ENCODE results near the gene SUGP1. TPM values are rescaled to one million over a fixed set of nuclear protein-coding genes. Genes with fewer than 3 reads are reported as not detected.

The SUGP1 gene
- total RNA-seq, 6 experiments from 2014 or later, result 19.7 to 25.9 (median 23.6) TPM

DNA sequence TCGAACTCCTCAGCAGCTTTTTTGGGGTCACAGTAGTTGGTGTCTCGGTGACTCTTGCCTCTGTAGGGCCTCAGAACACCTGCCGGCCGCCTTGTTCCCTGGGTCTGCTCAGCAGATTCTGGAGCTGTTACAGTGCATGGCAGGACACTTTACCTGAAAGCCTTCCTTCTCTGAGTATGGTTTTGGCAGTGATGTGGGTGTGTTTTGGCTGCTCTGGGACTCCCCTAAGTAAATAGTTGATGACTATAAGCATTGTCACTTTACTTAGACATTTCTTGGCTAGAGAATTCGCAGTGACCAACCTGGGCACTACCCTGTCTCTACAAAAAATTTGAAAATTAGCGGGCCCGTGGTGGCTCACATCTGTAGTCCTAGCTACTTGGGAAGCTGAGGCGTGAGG, 7.4 kb upstream of the SUGP1 start:
- H3K9me3 ChIP-seq, result no peaks in the 10 kb centered on the region
- no peak for TF ChIP-seq POLR2A (IDR thresholded peaks at IDR 0.05)
- TF ChIP-seq, protein P1, sequence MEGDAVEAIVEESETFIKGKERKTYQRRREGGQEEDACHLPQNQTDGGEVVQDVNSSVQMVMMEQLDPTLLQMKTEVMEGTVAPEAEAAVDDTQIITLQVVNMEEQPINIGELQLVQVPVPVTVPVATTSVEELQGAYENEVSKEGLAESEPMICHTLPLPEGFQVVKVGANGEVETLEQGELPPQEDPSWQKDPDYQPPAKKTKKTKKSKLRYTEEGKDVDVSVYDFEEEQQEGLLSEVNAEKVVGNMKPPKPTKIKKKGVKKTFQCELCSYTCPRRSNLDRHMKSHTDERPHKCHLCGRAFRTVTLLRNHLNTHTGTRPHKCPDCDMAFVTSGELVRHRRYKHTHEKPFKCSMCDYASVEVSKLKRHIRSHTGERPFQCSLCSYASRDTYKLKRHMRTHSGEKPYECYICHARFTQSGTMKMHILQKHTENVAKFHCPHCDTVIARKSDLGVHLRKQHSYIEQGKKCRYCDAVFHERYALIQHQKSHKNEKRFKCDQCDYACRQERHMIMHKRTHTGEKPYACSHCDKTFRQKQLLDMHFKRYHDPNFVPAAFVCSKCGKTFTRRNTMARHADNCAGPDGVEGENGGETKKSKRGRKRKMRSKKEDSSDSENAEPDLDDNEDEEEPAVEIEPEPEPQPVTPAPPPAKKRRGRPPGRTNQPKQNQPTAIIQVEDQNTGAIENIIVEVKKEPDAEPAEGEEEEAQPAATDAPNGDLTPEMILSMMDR (IDR thresholded peaks at IDR 0.05), result no peak
- no peak overlapping the region for H3K27ac ChIP-seq
- H3K27me3 ChIP-seq, result no peaks in the 10 kb centered on the region
- intact Hi-C loops (cut with DNase I), result no loop called here
- 92% methylated on average over 6 of the region's 8 CpGs for WGBS (ENCODE audit: insufficient coverage, low coverage, low lambda C conversion rate, missing lambda C conversion rate)
- peaks cover 0 to under 1% (median 0%) of the 10 kb centered on the region in 4 donors for H3K4me1 ChIP-seq
- no peak overlapping the region for H3K4me3 ChIP-seq
- DNase-seq (no peak), ATAC-seq (no peak)
- peaks cover 0 to 48% (median 12%) of the 10 kb centered on the region in 4 donors for H3K36me3 ChIP-seq

DNA sequence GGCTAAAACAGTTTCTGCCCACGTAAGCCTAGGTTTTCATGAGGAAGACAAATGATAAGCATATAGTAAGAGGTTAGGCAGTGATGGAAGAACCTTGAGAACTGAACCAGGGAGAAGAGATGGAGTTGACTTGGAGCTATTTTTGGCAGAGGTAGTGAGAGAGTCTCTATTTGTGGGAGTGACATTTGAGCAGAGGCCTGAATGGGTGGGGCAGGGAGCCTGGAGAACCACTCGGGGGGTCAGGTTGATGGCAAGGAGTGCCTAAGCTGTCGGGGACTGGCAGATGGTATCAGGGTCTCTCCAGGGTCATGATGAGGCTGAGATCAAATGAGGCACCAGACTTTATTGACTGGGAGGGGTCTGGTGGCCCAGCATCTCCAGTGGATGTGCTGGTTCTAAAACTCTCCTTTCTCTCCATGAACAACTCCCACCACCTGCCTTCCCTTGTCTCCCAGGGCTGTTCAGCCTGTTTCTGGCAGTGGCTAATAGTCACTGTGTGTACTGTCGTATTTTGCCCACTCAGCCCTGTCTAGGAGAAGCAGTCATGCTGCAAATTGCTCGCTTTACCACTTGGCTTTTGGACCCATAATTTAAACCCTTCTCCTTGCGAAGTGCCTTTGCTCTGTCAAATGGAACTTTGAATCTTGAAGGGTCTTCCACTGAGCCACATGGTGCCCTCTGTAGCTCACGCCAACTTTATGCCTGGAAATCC, 3.9 kb upstream of the SUGP1 start:
- no peak overlapping the region for H3K27ac ChIP-seq
- no peak for DNase-seq
- H3K4me3 ChIP-seq, result no peak overlapping the region
- TF ChIP-seq, protein P1 (IDR thresholded peaks at IDR 0.05), result no peak
- no peak for TF ChIP-seq POLR2A (IDR thresholded peaks at IDR 0.05)
- H3K9me3 ChIP-seq, result no peaks in the 10 kb centered on the region
- H3K36me3 ChIP-seq, result peaks cover 0 to 36% (median 8%) of the 10 kb centered on the region in 4 donors
- ATAC-seq, result no peak
- peaks cover 0 to 20% (median 5%) of the 10 kb centered on the region in 4 donors for H3K4me1 ChIP-seq
- intact Hi-C loops (cut with DNase I), result no loop called here
- no peaks in the 10 kb centered on the region for H3K27me3 ChIP-seq
- WGBS (ENCODE audit: insufficient coverage, low coverage, low lambda C conversion rate, missing lambda C conversion rate), result 91% methylated on average over 7 of the region's 7 CpGs

DNA sequence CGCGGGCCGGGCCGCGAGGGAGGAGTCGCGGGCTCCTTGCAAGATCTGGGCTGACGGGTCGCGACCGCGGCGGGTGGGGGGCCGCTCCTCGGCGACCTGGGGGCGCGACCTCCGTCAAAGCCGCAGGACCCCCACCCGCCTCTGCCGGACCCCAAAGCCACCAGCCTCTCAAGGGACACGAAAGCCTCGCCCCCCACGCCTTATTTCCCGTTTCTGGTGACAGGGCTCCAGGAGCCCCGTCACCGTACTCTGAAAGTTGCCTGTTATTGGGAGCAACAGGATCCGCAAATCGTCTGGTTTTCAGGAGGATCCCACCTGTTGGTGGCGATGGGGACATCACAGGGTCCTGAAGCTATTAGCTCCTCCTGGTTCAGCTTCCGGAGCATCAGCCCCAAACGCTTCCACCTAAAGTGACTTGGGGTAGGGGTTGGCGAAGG, 850 bp upstream of the SUGP1 start:
- no peak for DNase-seq
- Histone ChIP-seq H3K36me3 (peaks cover 0 to 28% (median 9%) of the 10 kb centered on the region in 4 donors), H3K4me3 (peak overlapping the region; percentile 98 to 100 (median 99)), H3K9me3 (no peaks in the 10 kb centered on the region), H3K4me1 (peaks cover 0 to 25% (median 5%) of the 10 kb centered on the region in 4 donors), H3K27ac (peak overlapping the region; percentile 84 to 88 (median 88)), H3K27me3 (no peaks in the 10 kb centered on the region)
- ATAC-seq, result peak in 2 of 4 donors; percentile 3
- WGBS (ENCODE audit: insufficient coverage, low coverage, low lambda C conversion rate, missing lambda C conversion rate), result 4% methylated on average over 4 of the region's 34 CpGs
- intact Hi-C loops (cut with DNase I), result no loop called here
- TF ChIP-seq, protein P1 (IDR thresholded peaks at IDR 0.05), result no peak
- TF ChIP-seq POLR2A (IDR thresholded peaks at IDR 0.05), result no peak

DNA sequence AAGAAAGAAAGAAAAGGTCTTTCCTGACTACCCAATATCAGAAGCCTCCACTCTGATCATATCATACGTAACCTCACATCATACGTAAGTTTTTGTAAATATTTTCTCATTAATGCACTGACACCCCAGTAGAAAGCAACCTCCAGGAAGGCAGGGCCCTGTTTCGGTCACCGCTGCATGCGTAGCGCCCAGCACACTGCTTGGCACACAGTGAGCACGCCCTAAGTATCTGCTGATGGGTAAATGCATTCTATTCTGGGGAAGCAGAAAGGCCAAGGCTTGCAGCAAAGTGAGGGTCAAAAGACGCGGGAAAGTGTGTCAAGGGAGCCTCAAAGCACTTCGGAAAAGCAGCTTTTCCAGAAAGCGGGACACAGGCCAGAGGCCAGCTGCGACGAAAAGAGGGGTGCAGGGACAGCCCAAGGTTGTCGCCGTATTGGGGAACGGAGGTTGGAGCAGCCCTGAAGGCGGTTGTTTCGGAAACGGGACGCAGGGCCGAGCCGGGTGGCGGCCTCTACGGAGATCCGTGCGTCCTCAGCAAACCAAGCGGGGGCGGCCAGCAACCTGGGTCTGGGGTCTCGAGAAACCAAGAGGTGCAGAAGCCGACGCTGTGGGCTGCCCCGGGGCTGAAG, 463 bp downstream of the SUGP1 start:
- peak; percentile 2 to 16 (median 4) for ATAC-seq
- H3K36me3 ChIP-seq, result peaks cover 0 to 31% (median 8%) of the 10 kb centered on the region in 4 donors
- WGBS (ENCODE audit: insufficient coverage, low coverage, low lambda C conversion rate, missing lambda C conversion rate), result 7% methylated on average over 22 of the region's 32 CpGs
- H3K9me3 ChIP-seq, result no peaks in the 10 kb centered on the region
- H3K27ac ChIP-seq, result peak overlapping the region; percentile 84 to 88 (median 88)
- H3K4me1 ChIP-seq, result peaks cover 0 to 25% (median 5%) of the 10 kb centered on the region in 4 donors
- intact Hi-C loops (cut with DNase I), result no loop called here
- TF ChIP-seq, protein P1 (IDR thresholded peaks at IDR 0.05), result no peak
- TF ChIP-seq POLR2A (IDR thresholded peaks at IDR 0.05), result no peak
- peak overlapping the region; percentile 98 to 100 (median 99) for H3K4me3 ChIP-seq
- DNase-seq, result peak in 1 of 3 donors; percentile 59
- no peaks in the 10 kb centered on the region for H3K27me3 ChIP-seq
